OCI-LY1 (cell line): ENCODE measurements around the gene KIF25.

Source experiments
- EZH2 ChIP-seq: fragments of 200-600 bp; sonication (generic), shearing (Covaris generic); IDR thresholded peaks from 2 replicates; pipeline ENCODE4 v1.8.0; 2017; ENCODE audit warnings: borderline replicate concordance, mixed run types, mild to moderate bottlenecking, antibody characterized with exemption, low read length, moderate library complexity, mixed read lengths
- TF ChIP-seq, protein P1 (sequence below): fragments of 200-600 bp; sonication (generic), shearing (Covaris generic); IDR thresholded peaks from 2 replicates; pipeline ENCODE4 v1.5.1; 2017; ENCODE audit warnings: mild to moderate bottlenecking, antibody characterized with exemption, low read length, moderate library complexity, mixed read lengths

DNA sequence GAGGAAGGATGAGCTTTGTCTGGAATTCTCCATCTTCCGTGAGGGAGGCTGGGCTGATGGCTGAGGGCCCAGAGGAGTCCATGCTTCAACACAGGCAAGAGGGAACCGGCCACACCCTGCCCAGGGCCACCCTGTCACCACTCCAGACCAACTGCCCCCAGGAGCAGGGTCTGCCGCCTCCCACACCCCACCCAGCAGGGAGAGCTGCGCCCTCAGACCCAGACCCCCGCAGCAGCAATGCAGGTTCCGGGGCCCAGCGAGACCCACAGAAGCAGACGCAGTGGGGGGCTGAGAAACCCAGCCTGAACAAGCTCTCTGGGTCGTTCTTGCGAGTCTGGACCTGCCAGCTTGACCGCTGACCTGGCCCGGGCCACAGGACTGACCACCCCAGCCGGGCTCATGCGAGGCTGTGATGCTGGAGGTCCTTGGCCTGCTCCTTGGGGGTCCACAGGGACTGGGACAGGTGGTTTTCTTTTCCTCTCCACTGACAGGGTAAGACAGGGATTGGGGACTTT, 56.5 kb downstream of the KIF25 start:
- TF ChIP-seq, protein P1, sequence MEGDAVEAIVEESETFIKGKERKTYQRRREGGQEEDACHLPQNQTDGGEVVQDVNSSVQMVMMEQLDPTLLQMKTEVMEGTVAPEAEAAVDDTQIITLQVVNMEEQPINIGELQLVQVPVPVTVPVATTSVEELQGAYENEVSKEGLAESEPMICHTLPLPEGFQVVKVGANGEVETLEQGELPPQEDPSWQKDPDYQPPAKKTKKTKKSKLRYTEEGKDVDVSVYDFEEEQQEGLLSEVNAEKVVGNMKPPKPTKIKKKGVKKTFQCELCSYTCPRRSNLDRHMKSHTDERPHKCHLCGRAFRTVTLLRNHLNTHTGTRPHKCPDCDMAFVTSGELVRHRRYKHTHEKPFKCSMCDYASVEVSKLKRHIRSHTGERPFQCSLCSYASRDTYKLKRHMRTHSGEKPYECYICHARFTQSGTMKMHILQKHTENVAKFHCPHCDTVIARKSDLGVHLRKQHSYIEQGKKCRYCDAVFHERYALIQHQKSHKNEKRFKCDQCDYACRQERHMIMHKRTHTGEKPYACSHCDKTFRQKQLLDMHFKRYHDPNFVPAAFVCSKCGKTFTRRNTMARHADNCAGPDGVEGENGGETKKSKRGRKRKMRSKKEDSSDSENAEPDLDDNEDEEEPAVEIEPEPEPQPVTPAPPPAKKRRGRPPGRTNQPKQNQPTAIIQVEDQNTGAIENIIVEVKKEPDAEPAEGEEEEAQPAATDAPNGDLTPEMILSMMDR = no peak
- TF ChIP-seq EZH2 = no peak
